Keratinocyte (primary cell): ENCODE results near the gene CHD9NB. TPM values are rescaled to one million over a fixed set of nuclear protein-coding genes. Genes with fewer than 3 reads are reported as not detected.

Experiments used
- DNase-seq: peaks from one replicate; pipeline ENCODE4 v3.0.0-alpha.2; 2011; ENCODE audit warnings: low read depth, missing footprints, low spot score
- FAIRE-seq: peaks from 2 replicates; lab custom pipeline; 2011; peaks lifted over from hg19 to GRCh38; lab: Jason Lieb, UNC
- H2AFZ ChIP-seq: 2 replicates; pipeline ENCODE4 v1.6.0; 2012; ENCODE audit warnings: low read length, control low read depth, inconsistent platforms; ENCODE audit not compliant: control insufficient read depth
- H3K27ac ChIP-seq: 2 replicates; pipeline ENCODE4 v1.5.1; 2011; ENCODE audit warnings: low read length; ENCODE audit not compliant: control insufficient read depth, insufficient read depth
- H3K27me3 ChIP-seq: 3 replicates; pipeline ENCODE4 v1.6.0; 2011; ENCODE audit warnings: low read length; ENCODE audit not compliant: control insufficient read depth, insufficient read depth; ENCODE audit errors: extremely low read depth
- H3K36me3 ChIP-seq, 2 experiments: 2 replicates in 1 of 2; 3 replicates in 1 of 2; pipeline ENCODE4 v1.5.1; 2011; ENCODE audit warnings: low read length in 2 of 2, mild to moderate bottlenecking in 1 of 2; ENCODE audit not compliant: control insufficient read depth in 2 of 2, insufficient read depth in 2 of 2; ENCODE audit errors: extremely low read depth in 1 of 2
- H3K4me1 ChIP-seq: 3 replicates; pipeline ENCODE4 v1.5.1; 2011; ENCODE audit warnings: low read length; ENCODE audit not compliant: control insufficient read depth, insufficient read depth; ENCODE audit errors: extremely low read depth
- H3K4me2 ChIP-seq: 3 replicates; pipeline ENCODE4 v1.6.0; 2011; ENCODE audit warnings: low read depth, low read length; ENCODE audit not compliant: control insufficient read depth, insufficient read depth; ENCODE audit errors: extremely low read depth
- H3K4me3 ChIP-seq, 3 experiments: fragments of 200-600 bp in 1 of 3; sonication (generic) in 1 of 3; 2 replicates in 2 of 3; 3 replicates in 1 of 3; pipeline ENCODE4 v1.5.1; 2011 to 2016; ENCODE audit warnings: low read length in 3 of 3, mild to moderate bottlenecking in 3 of 3, control low read depth in 2 of 3, inconsistent platforms in 1 of 3, low read depth in 1 of 3, mixed read lengths in 1 of 3, mixed run types in 1 of 3, moderate library complexity in 1 of 3; ENCODE audit not compliant: control insufficient read depth in 2 of 3, insufficient read depth in 2 of 3; ENCODE audit errors: extremely low read depth in 1 of 3
- H3K79me2 ChIP-seq: 2 replicates; pipeline ENCODE4 v1.6.0; 2012; ENCODE audit warnings: low read length; ENCODE audit not compliant: control insufficient read depth, insufficient read depth
- H3K9ac ChIP-seq: 3 replicates; pipeline ENCODE4 v1.6.0; 2011; ENCODE audit warnings: low read length; ENCODE audit not compliant: control insufficient read depth, insufficient read depth; ENCODE audit errors: extremely low read depth
- H3K9me1 ChIP-seq: 3 replicates; pipeline ENCODE4 v1.6.0; 2011; ENCODE audit warnings: low read length; ENCODE audit not compliant: control insufficient read depth, insufficient read depth; ENCODE audit errors: extremely low read depth
- H3K9me3 ChIP-seq: 2 replicates; pipeline ENCODE4 v1.5.1; 2012; ENCODE audit warnings: low read depth, low read length; ENCODE audit not compliant: control insufficient read depth
- H4K20me1 ChIP-seq: 3 replicates; pipeline ENCODE4 v1.6.0; 2011; ENCODE audit warnings: low read length; ENCODE audit not compliant: control insufficient read depth, insufficient read depth; ENCODE audit errors: extremely low read depth
- CTCF ChIP-seq, 3 experiments: IDR thresholded peaks in 1 of 3; conservative IDR thresholded peaks in 1 of 3; optimal IDR thresholded peaks in 1 of 3; 2 replicates in 2 of 3; 3 replicates in 1 of 3; pipeline versions ENCODE3 to v1.5.1; 2011; ENCODE audit warnings: low read length in 3 of 3, mild to moderate bottlenecking in 3 of 3, moderate library complexity in 2 of 3, control low read depth in 1 of 3, inconsistent platforms in 1 of 3; ENCODE audit not compliant: insufficient read depth in 2 of 3; ENCODE audit errors: extremely low read depth in 1 of 3
- EZH2 ChIP-seq: IDR thresholded peaks from one replicate; pipeline ENCODE4 v1.6.1; 2012; ENCODE audit warnings: inconsistent platforms, mild to moderate bottlenecking, low read length, moderate library complexity
- dilution Hi-C: fragments of 300-500 bp; cut with MboI; formaldehyde crosslinking; loops from one replicate; pipeline ENCODE4 v1.7.0; 2020; ENCODE audit warnings: low sequenced_read_pairs; ENCODE audit not compliant: extremely low pct_ligation_motif_present
- polyA plus RNA-seq, 5 experiments: library from polyadenylated mRNA; depleted of rRNA in 3 of 5; stranded (reverse) in 3 of 5; stranded (forward) in 1 of 5; unstranded in 1 of 5; fragments of >200 nt; gene quantifications; 1 replicate in 1 of 5; 2 replicates in 3 of 5; 3 replicates in 1 of 5; pipeline versions ENCODE4 v1.2.1 to v1.2.3, GENCODE V29; 2011 to 2012; ENCODE audit warnings: missing spikeins in 2 of 5, low read depth in 1 of 5, low replicate concordance in 1 of 5

The CHD9NB gene
- polyA plus RNA-seq, 1 donor (not counting 4 experiments of a cell fraction or from before 2014, with no cell fraction given): 0.64 TPM

- no peak overlapping the region for H2AFZ ChIP-seq
- DNase-seq (no peak), FAIRE-seq (no peak)
- H4K20me1 ChIP-seq: no peaks in the 10 kb centered on the region
- H3K9me1 ChIP-seq: no peaks in the 10 kb centered on the region
- dilution Hi-C loops: no loop called here
- H3K27ac ChIP-seq: no peak overlapping the region
- H3K4me3 ChIP-seq: no peak overlapping the region
- no peak overlapping the region for H3K4me2 ChIP-seq
- peaks cover 51% of the 10 kb centered on the region for H3K79me2 ChIP-seq
- H3K9me3 ChIP-seq: peaks cover 2% of the 10 kb centered on the region
- H3K27me3 ChIP-seq: no peaks in the 10 kb centered on the region
- H3K9ac ChIP-seq: no peak overlapping the region
- no peaks in the 10 kb centered on the region for H3K4me1 ChIP-seq
- peaks cover 5 to 7% of the 10 kb centered on the region in 2 experiments for H3K36me3 ChIP-seq
- TF ChIP-seq CTCF (optimal IDR thresholded peaks at IDR 0.05 in 1 of 3, IDR thresholded peaks at IDR 0.05 in 1 of 3, conservative IDR thresholded peaks at IDR 0.05 in 1 of 3; ENCODE audit: extremely low read depth in 1 of 3, insufficient read depth in 2 of 3, low read length in 3 of 3): no peak
- TF ChIP-seq EZH2: no peak
These were observed 17.1 kb upstream of the CHD9NB start for GRCh38 chr16:53069772-53070171.

GRCh38 chr16:53068423-53068833 lies 15.7 kb upstream of the CHD9NB start:
- H2AFZ ChIP-seq: no peak overlapping the region
- H3K9me3 ChIP-seq: no peaks in the 10 kb centered on the region
- no peaks in the 10 kb centered on the region for H3K4me1 ChIP-seq
- H3K27ac ChIP-seq: no peak overlapping the region
- TF ChIP-seq CTCF (optimal IDR thresholded peaks at IDR 0.05 in 1 of 3, IDR thresholded peaks at IDR 0.05 in 1 of 3, conservative IDR thresholded peaks at IDR 0.05 in 1 of 3; ENCODE audit: extremely low read depth in 1 of 3, insufficient read depth in 2 of 3, low read length in 3 of 3) (no peak), EZH2 (no peak)
- H3K79me2 ChIP-seq: peaks cover 51% of the 10 kb centered on the region
- no peak overlapping the region for H3K9ac ChIP-seq
- no peaks in the 10 kb centered on the region for H3K9me1 ChIP-seq
- no peak for FAIRE-seq
- no peak for DNase-seq
- no peaks in the 10 kb centered on the region for H3K27me3 ChIP-seq
- dilution Hi-C loops: no loop called here
- no peak overlapping the region for H3K4me3 ChIP-seq
- no peaks in the 10 kb centered on the region for H4K20me1 ChIP-seq
- peaks cover 5 to 7% of the 10 kb centered on the region in 2 experiments for H3K36me3 ChIP-seq
- H3K4me2 ChIP-seq: no peak overlapping the region
